ENCODE measurements around the gene HS6ST3. TPM values are rescaled to one million over a fixed set of nuclear protein-coding genes. Genes with fewer than 3 reads are reported as not detected.

The HS6ST3 gene
- total RNA-seq, 1 donor from 2014 or later = 1.3 TPM

- no peak for DNase-seq
- Mint-ChIP-seq H3K4me1 (ENCODE audit: low read depth, unreplicated experiment) (no peaks in the 10 kb centered on the region), H3K27ac (ENCODE audit: unreplicated experiment) (no peak overlapping the region), H3K9me3 (ENCODE audit: unreplicated experiment) (no peaks in the 10 kb centered on the region), H3K36me3 (ENCODE audit: unreplicated experiment) (no peaks in the 10 kb centered on the region), H3K4me3 (ENCODE audit: unreplicated experiment) (no peak overlapping the region), H3K27me3 (ENCODE audit: unreplicated experiment) (no peaks in the 10 kb centered on the region)
- no peak for TF ChIP-seq CTCF (IDR thresholded peaks at IDR 0.05; ENCODE audit: partially characterized antibody, unreplicated experiment)
Observed at GRCh38 chr13:96707146-96707545, 617.2 kb downstream of the HS6ST3 start.

GRCh38 chr13:96710166-96710862 lies 620.4 kb downstream of the HS6ST3 start:
- no peak overlapping the region for H3K27ac Mint-ChIP-seq (ENCODE audit: unreplicated experiment)
- peak; percentile 21 for DNase-seq
- H3K36me3 Mint-ChIP-seq (ENCODE audit: unreplicated experiment) = no peaks in the 10 kb centered on the region
- no peak for TF ChIP-seq CTCF (IDR thresholded peaks at IDR 0.05; ENCODE audit: partially characterized antibody, unreplicated experiment)
- no peaks in the 10 kb centered on the region for H3K27me3 Mint-ChIP-seq (ENCODE audit: unreplicated experiment)
- H3K4me3 Mint-ChIP-seq (ENCODE audit: unreplicated experiment) = no peak overlapping the region
- H3K9me3 Mint-ChIP-seq (ENCODE audit: unreplicated experiment) = no peaks in the 10 kb centered on the region
- H3K4me1 Mint-ChIP-seq (ENCODE audit: low read depth, unreplicated experiment) = no peaks in the 10 kb centered on the region

GRCh38 chr13:96720446-96720845 lies 630.5 kb downstream of the HS6ST3 start:
- Mint-ChIP-seq H3K9me3 (ENCODE audit: unreplicated experiment) (no peaks in the 10 kb centered on the region), H3K4me1 (ENCODE audit: low read depth, unreplicated experiment) (no peaks in the 10 kb centered on the region), H3K27me3 (ENCODE audit: unreplicated experiment) (no peaks in the 10 kb centered on the region), H3K4me3 (ENCODE audit: unreplicated experiment) (no peak overlapping the region), H3K36me3 (ENCODE audit: unreplicated experiment) (no peaks in the 10 kb centered on the region), H3K27ac (ENCODE audit: unreplicated experiment) (no peak overlapping the region)
- no peak for DNase-seq
- no peak for TF ChIP-seq CTCF (IDR thresholded peaks at IDR 0.05; ENCODE audit: partially characterized antibody, unreplicated experiment)

GRCh38 chr13:96726651-96727050 lies 636.7 kb downstream of the HS6ST3 start:
- Mint-ChIP-seq H3K27ac (ENCODE audit: unreplicated experiment) (no peak overlapping the region), H3K4me1 (ENCODE audit: low read depth, unreplicated experiment) (no peaks in the 10 kb centered on the region), H3K4me3 (ENCODE audit: unreplicated experiment) (no peak overlapping the region), H3K27me3 (ENCODE audit: unreplicated experiment) (no peaks in the 10 kb centered on the region), H3K9me3 (ENCODE audit: unreplicated experiment) (peaks cover 3% of the 10 kb centered on the region), H3K36me3 (ENCODE audit: unreplicated experiment) (peaks cover 7% of the 10 kb centered on the region)
- TF ChIP-seq CTCF (IDR thresholded peaks at IDR 0.05; ENCODE audit: partially characterized antibody, unreplicated experiment) = no peak
- DNase-seq = no peak

- Mint-ChIP-seq H3K36me3 (ENCODE audit: unreplicated experiment) (peaks cover 7% of the 10 kb centered on the region), H3K4me3 (ENCODE audit: unreplicated experiment) (no peak overlapping the region), H3K9me3 (ENCODE audit: unreplicated experiment) (peaks cover 3% of the 10 kb centered on the region), H3K27ac (ENCODE audit: unreplicated experiment) (no peak overlapping the region), H3K4me1 (ENCODE audit: low read depth, unreplicated experiment) (no peaks in the 10 kb centered on the region), H3K27me3 (ENCODE audit: unreplicated experiment) (no peaks in the 10 kb centered on the region)
- no peak for TF ChIP-seq CTCF (IDR thresholded peaks at IDR 0.05; ENCODE audit: partially characterized antibody, unreplicated experiment)
- DNase-seq = no peak
Observed at GRCh38 chr13:96728463-96728862, 638.6 kb downstream of the HS6ST3 start.
